DND-41 (cell line): ENCODE results near the gene ELAVL2.

Source experiments
- ATAC-seq: fragments of 200-7000 bp; cut with Tn5 transposase; 3 replicates; pipeline ENCODE4 v1.9.1; 2021; ENCODE audit warnings: low read depth; ENCODE audit not compliant: insufficient read depth
- DNase-seq: peaks from one replicate; pipeline ENCODE4 v3.0.0-alpha.2; 2020
- H2AFZ ChIP-seq: 2 replicates; pipeline ENCODE4 v1.6.0; 2012; ENCODE audit warnings: low read depth, low read length
- H3K27ac ChIP-seq: 2 replicates; pipeline ENCODE4 v1.5.1; 2012; ENCODE audit warnings: low read length, inconsistent platforms
- H3K27me3 ChIP-seq: fragments of 200-600 bp; sonication (generic); 2 replicates; pipeline ENCODE4 v1.6.0; 2012; ENCODE audit warnings: low read length, mild to moderate bottlenecking, inconsistent platforms; ENCODE audit not compliant: insufficient read depth, poor library complexity
- H3K36me3 ChIP-seq: 2 replicates; pipeline ENCODE4 v1.5.1; 2012; ENCODE audit warnings: low read length, inconsistent platforms; ENCODE audit not compliant: insufficient read depth
- H3K4me1 ChIP-seq: 2 replicates; pipeline ENCODE4 v1.5.1; 2012; ENCODE audit warnings: mild to moderate bottlenecking, low read length; ENCODE audit not compliant: insufficient read depth
- H3K4me2 ChIP-seq: 2 replicates; pipeline ENCODE4 v1.6.0; 2012; ENCODE audit warnings: mild to moderate bottlenecking, moderate library complexity, low read length, inconsistent platforms; ENCODE audit not compliant: insufficient read depth
- H3K4me3 ChIP-seq, 2 experiments: fragments of 200-600 bp in 1 of 2; shearing (Covaris generic) in 1 of 2; 2 replicates each; pipeline ENCODE4 v1.5.1; 2012 to 2016; ENCODE audit warnings: inconsistent platforms in 2 of 2, low read length in 2 of 2, mild to moderate bottlenecking in 2 of 2, low read depth in 1 of 2, moderate library complexity in 1 of 2
- H3K79me2 ChIP-seq: 2 replicates; pipeline ENCODE4 v1.6.0; 2012; ENCODE audit warnings: low read length, inconsistent platforms; ENCODE audit not compliant: insufficient read depth
- H3K9ac ChIP-seq: 2 replicates; pipeline ENCODE4 v1.6.0; 2012; ENCODE audit warnings: low read depth, mild to moderate bottlenecking, inconsistent platforms, low read length, moderate library complexity
- H3K9me3 ChIP-seq: 2 replicates; pipeline ENCODE4 v1.5.1; 2012; ENCODE audit warnings: low read length, moderate library complexity, mild to moderate bottlenecking, inconsistent platforms; ENCODE audit not compliant: insufficient read depth, severe bottlenecking
- H4K20me1 ChIP-seq: 2 replicates; pipeline ENCODE4 v1.6.0; 2012; ENCODE audit warnings: low read length; ENCODE audit not compliant: insufficient read depth
- CTCF ChIP-seq: IDR thresholded peaks from 2 replicates; pipeline ENCODE4 v1.5.1; 2012; ENCODE audit warnings: borderline replicate concordance, low read length, moderate library complexity, mild to moderate bottlenecking; ENCODE audit not compliant: poor library complexity, severe bottlenecking; ENCODE audit errors: extremely low read depth
- EZH2 ChIP-seq: IDR thresholded peaks from 3 replicates; pipeline ENCODE4 v1.6.1; 2012; ENCODE audit warnings: borderline replicate concordance, low read depth, mild to moderate bottlenecking, moderate library complexity, low read length, inconsistent platforms; ENCODE audit not compliant: severe bottlenecking

Gene ELAVL2

DNA sequence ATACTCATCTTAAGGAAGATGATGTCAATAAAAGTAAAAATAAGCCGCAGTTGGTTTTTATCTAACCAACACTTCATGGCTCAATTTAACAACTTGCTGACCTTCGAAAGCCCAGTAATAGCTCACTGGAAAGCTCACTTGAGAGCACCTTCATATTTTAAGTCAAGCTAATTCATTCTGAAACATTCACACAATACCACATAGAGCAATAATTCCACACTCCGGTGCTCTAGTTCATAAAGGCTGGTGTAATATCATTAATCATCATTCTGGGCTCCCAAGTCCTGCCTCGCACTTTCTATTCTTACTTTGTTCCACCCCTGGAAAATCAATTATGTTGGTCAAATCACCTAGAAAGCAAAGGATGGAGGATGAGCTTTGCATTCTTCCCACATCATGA lies 74.4 kb downstream of the ELAVL2 start:
- H3K9me3 ChIP-seq = no peaks in the 10 kb centered on the region
- H3K79me2 ChIP-seq = no peaks in the 10 kb centered on the region
- DNase-seq (no peak), ATAC-seq (no peak)
- no peak overlapping the region for H3K9ac ChIP-seq
- no peaks in the 10 kb centered on the region for H3K36me3 ChIP-seq
- H3K27me3 ChIP-seq = no peaks in the 10 kb centered on the region
- H4K20me1 ChIP-seq = no peaks in the 10 kb centered on the region
- no peak overlapping the region for H3K27ac ChIP-seq
- TF ChIP-seq CTCF (no peak), EZH2 (no peak)
- H3K4me2 ChIP-seq = no peak overlapping the region
- H2AFZ ChIP-seq = no peak overlapping the region
- no peak overlapping the region for H3K4me3 ChIP-seq
- H3K4me1 ChIP-seq = no peaks in the 10 kb centered on the region

DNA sequence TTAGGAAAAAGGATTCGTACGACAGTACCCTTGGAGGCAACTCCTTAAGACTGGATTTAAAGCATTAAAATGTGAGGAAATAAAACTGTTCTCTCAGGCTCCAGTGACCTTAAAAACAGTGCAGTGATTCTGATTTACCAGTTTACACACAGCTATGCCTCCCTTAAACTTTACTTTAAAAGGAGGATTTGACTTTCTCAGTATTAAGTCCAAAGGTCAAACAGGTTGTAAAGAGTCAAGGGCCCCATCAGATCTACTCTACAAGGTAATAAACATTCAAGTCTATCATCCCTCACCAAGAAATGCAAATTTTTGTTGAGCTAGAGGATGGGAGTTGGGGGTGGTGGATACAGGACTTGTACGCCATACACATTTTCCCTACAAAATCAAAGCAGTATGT lies 75.2 kb downstream of the ELAVL2 start:
- no peaks in the 10 kb centered on the region for H3K4me1 ChIP-seq
- H4K20me1 ChIP-seq = no peaks in the 10 kb centered on the region
- no peaks in the 10 kb centered on the region for H3K36me3 ChIP-seq
- H3K4me3 ChIP-seq = no peak overlapping the region
- no peak for ATAC-seq
- H3K9ac ChIP-seq = no peak overlapping the region
- TF ChIP-seq CTCF = no peak
- TF ChIP-seq EZH2 = no peak
- H3K27ac ChIP-seq = no peak overlapping the region
- no peaks in the 10 kb centered on the region for H3K27me3 ChIP-seq
- no peaks in the 10 kb centered on the region for H3K9me3 ChIP-seq
- H3K4me2 ChIP-seq = no peak overlapping the region
- DNase-seq = no peak
- H2AFZ ChIP-seq = no peak overlapping the region
- no peaks in the 10 kb centered on the region for H3K79me2 ChIP-seq

DNA sequence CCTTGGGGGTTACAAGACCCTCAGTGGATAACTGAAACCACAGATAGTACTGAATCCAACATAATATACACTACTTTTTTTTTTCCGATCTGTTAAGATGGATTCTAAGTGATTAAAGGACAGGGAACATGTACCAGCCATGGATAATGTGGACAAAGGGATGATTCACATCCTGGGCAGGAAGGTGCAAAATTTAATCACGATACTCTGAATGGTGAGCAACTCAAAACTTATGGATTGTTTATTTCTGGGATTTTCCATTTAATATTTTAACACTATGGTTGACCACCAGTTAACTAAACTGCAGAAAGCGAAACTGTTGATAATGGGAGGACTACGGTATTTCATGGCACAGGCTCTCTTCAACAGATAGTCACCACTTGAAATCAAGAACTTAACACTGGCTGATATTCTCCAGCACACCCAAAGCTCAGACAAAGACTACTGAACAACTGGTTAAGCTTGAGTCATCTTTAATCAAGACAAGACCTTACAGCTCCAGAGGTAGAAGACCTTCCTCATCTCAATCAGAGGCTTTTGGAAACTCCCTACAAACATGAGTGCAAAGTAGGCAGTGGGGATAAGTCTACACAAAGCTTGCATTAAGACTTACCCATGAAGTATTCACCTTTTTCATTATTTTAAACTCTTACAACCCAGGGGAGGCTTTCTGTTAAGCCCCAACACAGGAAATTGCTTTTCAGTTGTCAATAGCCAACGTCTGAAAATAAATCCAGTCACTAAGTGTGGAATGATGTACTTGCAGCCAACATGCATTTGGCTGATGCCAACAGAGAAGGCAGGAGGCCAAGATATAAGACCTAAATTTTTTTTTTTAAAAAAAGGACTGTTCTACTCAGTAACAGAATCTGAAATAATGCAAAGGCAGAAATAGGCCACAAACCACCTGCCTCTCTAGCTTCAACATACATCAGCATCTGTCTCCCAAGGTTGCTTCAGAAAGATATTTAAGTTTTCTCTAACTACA lies 78.7 kb downstream of the ELAVL2 start:
- H3K79me2 ChIP-seq = no peaks in the 10 kb centered on the region
- no peak overlapping the region for H3K27ac ChIP-seq
- no peaks in the 10 kb centered on the region for H3K27me3 ChIP-seq
- no peak overlapping the region for H2AFZ ChIP-seq
- H3K4me1 ChIP-seq = no peaks in the 10 kb centered on the region
- H3K4me3 ChIP-seq = no peak overlapping the region
- no peak overlapping the region for H3K4me2 ChIP-seq
- H3K9ac ChIP-seq = no peak overlapping the region
- H4K20me1 ChIP-seq = no peaks in the 10 kb centered on the region
- no peak for TF ChIP-seq CTCF
- no peak for TF ChIP-seq EZH2
- no peaks in the 10 kb centered on the region for H3K9me3 ChIP-seq
- ATAC-seq = no peak
- no peaks in the 10 kb centered on the region for H3K36me3 ChIP-seq
- no peak for DNase-seq
